Caco-2 (cell line): Measurements from ENCODE around the gene ELAVL1. TPM values are rescaled to one million over a fixed set of nuclear protein-coding genes. Genes with fewer than 3 reads are reported as not detected.

Experiments
- BruUV-seq: library from RNA; stranded (reverse); fragments of 400-500 nt; replicated peaks from 2 replicates; lab custom pipeline; 2021; lab: Mats Ljungman, UMichigan
- CTCF ChIA-PET: fragments of 300-600 bp; sonication (Branson Sonifier 250); formaldehyde crosslinking; loops from one replicate; lab custom pipeline; 2022; ENCODE audit warnings: antibody characterized with exemption; lab: Charles Lee
- POLR2A ChIA-PET: fragments of 300-600 bp; sonication (Branson Sonifier 250); formaldehyde crosslinking; loops from one replicate; lab custom pipeline; 2022; ENCODE audit warnings: antibody characterized with exemption; lab: Charles Lee
- DNase-seq, 2 experiments: peaks; one replicate each; pipeline versions ENCODE4 v3.0.0 to v3.0.0-alpha.2; 2020 to 2022
- H3K27me3 ChIP-seq: replicated peaks from 2 replicates; pipeline ENCODE4 v1.6.0; 2011; ENCODE audit warnings: low read length; ENCODE audit not compliant: control insufficient read depth, insufficient read depth
- H3K36me3 ChIP-seq: 2 replicates; pipeline ENCODE4 v1.5.1; 2011; ENCODE audit warnings: low read length; ENCODE audit not compliant: control insufficient read depth, insufficient read depth
- H3K4me1 ChIP-seq: fragments of 250-450 bp; sonication (Bioruptor Pico); 2 replicates; pipeline ENCODE4 v1.5.1; 2020; ENCODE audit warnings: mild to moderate bottlenecking
- H3K4me3 ChIP-seq: 2 replicates; pipeline ENCODE4 v1.5.1; 2011; ENCODE audit warnings: low read depth, mild to moderate bottlenecking, control low read depth, low read length
- H3K9me3 ChIP-seq: fragments of 250-450 bp; sonication (Bioruptor Pico); 2 replicates; pipeline ENCODE4 v1.5.1; 2020; ENCODE audit warnings: mild to moderate bottlenecking, moderate library complexity
- H3K27ac Mint-ChIP-seq: one replicate; pipeline ENCODE4 v1.8.0; 2022; ENCODE audit warnings: mixed read lengths; ENCODE audit not compliant: unreplicated experiment
- H3K27me3 Mint-ChIP-seq: one replicate; pipeline ENCODE4 v1.8.0; 2022; ENCODE audit warnings: mixed read lengths; ENCODE audit not compliant: insufficient read depth, unreplicated experiment
- H3K36me3 Mint-ChIP-seq: one replicate; pipeline ENCODE4 v1.8.0; 2022; ENCODE audit warnings: mild to moderate bottlenecking, mixed read lengths; ENCODE audit not compliant: insufficient read depth, unreplicated experiment
- H3K4me1 Mint-ChIP-seq: one replicate; pipeline ENCODE4 v1.8.0; 2022; ENCODE audit warnings: low read depth, mixed read lengths; ENCODE audit not compliant: unreplicated experiment
- H3K4me3 Mint-ChIP-seq: one replicate; pipeline ENCODE4 v1.8.0; 2022; ENCODE audit warnings: mild to moderate bottlenecking, moderate library complexity, mixed read lengths; ENCODE audit not compliant: unreplicated experiment
- H3K9me3 Mint-ChIP-seq: one replicate; pipeline ENCODE4 v1.8.0; 2022; ENCODE audit warnings: mixed read lengths; ENCODE audit not compliant: unreplicated experiment
- CTCF ChIP-seq, 2 experiments: fragments of 200-600 bp in 1 of 2; IDR thresholded peaks; 1 replicate in 1 of 2; 2 replicates in 1 of 2; pipeline versions ENCODE4 v1.5.1 to v1.8.0; 2011 to 2022; ENCODE audit warnings: antibody characterized with exemption in 1 of 2, control low read depth in 1 of 2, inconsistent platforms in 1 of 2, low read depth in 1 of 2, low read length in 1 of 2, mild to moderate bottlenecking in 1 of 2, moderate library complexity in 1 of 2; ENCODE audit not compliant: insufficient read depth in 1 of 2, severe bottlenecking in 1 of 2, unreplicated experiment in 1 of 2
- intact Hi-C: fragments of 100-400 bp; cut with micrococcal nuclease; formaldehyde crosslinking; loops from one replicate; pipeline ENCODE4 v1.10.0; 2022; ENCODE audit not compliant: unreplicated experiment
- total RNA-seq: library from RNA; stranded (reverse); gene quantifications from 2 replicates; pipeline ENCODE4 v1.2.3, GENCODE V29; 2022

The ELAVL1 gene
- total RNA-seq, 1 experiment from 2014 or later = 117 TPM

- Mint-ChIP-seq H3K4me1 (no peaks in the 10 kb centered on the region), H3K27me3 (no peaks in the 10 kb centered on the region), H3K36me3 (peaks cover 37% of the 10 kb centered on the region), H3K27ac (no peak overlapping the region), H3K9me3 (no peaks in the 10 kb centered on the region), H3K4me3 (no peak overlapping the region)
- no peaks in the 10 kb centered on the region for H3K9me3 ChIP-seq
- no peak overlapping the region for H3K4me3 ChIP-seq
- peaks cover 2% of the 10 kb centered on the region for H3K4me1 ChIP-seq
- no peak for DNase-seq
- H3K27me3 ChIP-seq = no peaks in the 10 kb centered on the region
- CTCF ChIA-PET = no interaction called here
- BruUV-seq = TSS peak; percentile 38
- H3K36me3 ChIP-seq = no peaks in the 10 kb centered on the region
- TF ChIP-seq CTCF (IDR thresholded peaks at IDR 0.05; ENCODE audit: insufficient read depth in 1 of 2, low read depth in 1 of 2, low read length in 1 of 2, severe bottlenecking in 1 of 2, unreplicated experiment in 1 of 2) = no peak
- intact Hi-C loops = no loop called here
- POLR2A ChIA-PET = no interaction called here
These were observed 91.8 kb downstream of the ELAVL1 start for GRCh38 chr19:7913652-7914051.

GRCh38 chr19:7912697-7913564 lies 92.5 kb downstream of the ELAVL1 start:
- no peak overlapping the region for H3K27ac Mint-ChIP-seq
- no peak overlapping the region for H3K4me3 Mint-ChIP-seq
- H3K27me3 ChIP-seq = no peaks in the 10 kb centered on the region
- CTCF ChIA-PET = no interaction called here
- DNase-seq = no peak
- intact Hi-C loops = no loop called here
- H3K4me1 ChIP-seq = no peaks in the 10 kb centered on the region; the same call in 1 of the 2 replicates
- no peaks in the 10 kb centered on the region for H3K9me3 Mint-ChIP-seq
- H3K9me3 ChIP-seq = no peaks in the 10 kb centered on the region
- no TSS peak for BruUV-seq
- H3K4me3 ChIP-seq = no peak overlapping the region
- no peak for TF ChIP-seq CTCF (IDR thresholded peaks at IDR 0.05; ENCODE audit: insufficient read depth in 1 of 2, low read depth in 1 of 2, low read length in 1 of 2, severe bottlenecking in 1 of 2, unreplicated experiment in 1 of 2)
- no peaks in the 10 kb centered on the region for H3K36me3 ChIP-seq
- no peaks in the 10 kb centered on the region for H3K27me3 Mint-ChIP-seq
- POLR2A ChIA-PET = no interaction called here
- H3K4me1 Mint-ChIP-seq = no peaks in the 10 kb centered on the region
- peaks cover 37% of the 10 kb centered on the region for H3K36me3 Mint-ChIP-seq

GRCh38 chr19:7912144-7912696 lies 93.2 kb downstream of the ELAVL1 start:
- no peak for TF ChIP-seq CTCF (IDR thresholded peaks at IDR 0.05; ENCODE audit: insufficient read depth in 1 of 2, low read depth in 1 of 2, low read length in 1 of 2, severe bottlenecking in 1 of 2, unreplicated experiment in 1 of 2)
- no peak overlapping the region for H3K4me3 Mint-ChIP-seq
- H3K4me3 ChIP-seq = no peak overlapping the region
- no peaks in the 10 kb centered on the region for H3K9me3 Mint-ChIP-seq
- peaks cover 39% of the 10 kb centered on the region for H3K36me3 Mint-ChIP-seq
- no TSS peak for BruUV-seq
- H3K27me3 ChIP-seq = no peaks in the 10 kb centered on the region
- ChIA-PET POLR2A (no interaction called here), CTCF (interaction anchor here (0.5 to 0.6 kb wide), 2 partner anchors 16 to 60 kb away, joined by 3 to 12 read pairs; no protein-coding TSS in a partner anchor)
- no peaks in the 10 kb centered on the region for H3K27me3 Mint-ChIP-seq
- no peaks in the 10 kb centered on the region for H3K36me3 ChIP-seq
- no peaks in the 10 kb centered on the region; the same call in 1 of the 2 replicates for H3K4me1 ChIP-seq
- intact Hi-C loops = no loop called here
- H3K4me1 Mint-ChIP-seq = no peaks in the 10 kb centered on the region
- no peak overlapping the region for H3K27ac Mint-ChIP-seq
- H3K9me3 ChIP-seq = no peaks in the 10 kb centered on the region
- DNase-seq = no peak
